HG02678 (cell line): ENCODE results near the gene AUTS2.

Source experiments
- ATAC-seq: cut with Tn5 transposase; IDR thresholded peaks from one replicate; pipeline ENCODE4 v1.9.1; 2021; ENCODE audit warnings: mild to moderate bottlenecking, moderate library complexity; ENCODE audit not compliant: unreplicated experiment

The AUTS2 gene

GRCh38 chr7:70736715-70737460 lies 1138.6 kb downstream of the AUTS2 start:
- ATAC-seq, result no peak

- ATAC-seq, result no peak
Observed at GRCh38 chr7:70738151-70738885, 1140.0 kb downstream of the AUTS2 start.

- no peak for ATAC-seq
Observed at GRCh38 chr7:70739646-70740210, 1141.5 kb downstream of the AUTS2 start.

- ATAC-seq, result no peak
Observed at GRCh38 chr7:70741666-70742065, 1143.4 kb downstream of the AUTS2 start.

GRCh38 chr7:70743531-70744325 lies 1145.5 kb downstream of the AUTS2 start:
- no peak for ATAC-seq

- no peak for ATAC-seq
Observed at GRCh38 chr7:70744492-70744891, 1146.2 kb downstream of the AUTS2 start.

GRCh38 chr7:70749831-70750230 lies 1151.6 kb downstream of the AUTS2 start:
- no peak for ATAC-seq

- ATAC-seq, result no peak
Observed at GRCh38 chr7:70751895-70752294, 1153.6 kb downstream of the AUTS2 start.

- no peak for ATAC-seq
Observed at GRCh38 chr7:70752794-70753241, 1154.5 kb downstream of the AUTS2 start.

GRCh38 chr7:70756789-70757188 lies 1158.5 kb downstream of the AUTS2 start:
- ATAC-seq, result no peak

- no peak for ATAC-seq
Observed at GRCh38 chr7:70758646-70759045, 1160.4 kb downstream of the AUTS2 start.

GRCh38 chr7:70759674-70760073 lies 1161.4 kb downstream of the AUTS2 start:
- ATAC-seq, result no peak

- ATAC-seq, result peak; percentile 30
Observed at GRCh38 chr7:70761711-70762328, 1163.5 kb downstream of the AUTS2 start.

GRCh38 chr7:70762696-70763095 lies 1164.4 kb downstream of the AUTS2 start:
- no peak for ATAC-seq

- ATAC-seq, result peak; percentile 90
Observed at GRCh38 chr7:70763961-70764691, 1165.9 kb downstream of the AUTS2 start.

GRCh38 chr7:70764701-70765208 lies 1166.5 kb downstream of the AUTS2 start:
- ATAC-seq, result no peak

GRCh38 chr7:70765651-70766050 lies 1167.4 kb downstream of the AUTS2 start:
- no peak for ATAC-seq

- ATAC-seq, result no peak
Observed at GRCh38 chr7:70766109-70766508, 1167.8 kb downstream of the AUTS2 start.

GRCh38 chr7:70766694-70767093 lies 1168.4 kb downstream of the AUTS2 start:
- no peak for ATAC-seq

- ATAC-seq, result no peak
Observed at GRCh38 chr7:70770154-70770553, 1171.9 kb downstream of the AUTS2 start.
